ENCODE results near the gene ING5.

The ING5 gene

DNA sequence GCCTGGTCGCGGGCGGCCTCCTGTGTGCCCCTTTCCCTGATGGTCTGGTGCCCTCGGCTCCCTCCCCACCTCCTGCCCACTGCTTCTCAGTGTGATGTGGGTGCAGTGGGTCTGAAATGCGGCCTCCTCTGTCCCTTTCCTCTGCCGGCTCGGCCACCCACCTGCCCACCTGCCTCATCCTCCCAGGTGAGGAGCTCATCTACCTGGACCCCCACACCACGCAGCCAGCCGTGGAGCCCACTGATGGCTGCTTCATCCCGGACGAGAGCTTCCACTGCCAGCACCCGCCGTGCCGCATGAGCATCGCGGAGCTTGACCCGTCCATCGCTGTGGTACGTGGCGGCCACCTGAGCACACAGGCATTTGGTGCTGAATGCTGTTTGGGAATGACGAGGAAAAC lies 33.5 kb upstream of the ING5 start:
- TF ChIP-seq, protein P1, sequence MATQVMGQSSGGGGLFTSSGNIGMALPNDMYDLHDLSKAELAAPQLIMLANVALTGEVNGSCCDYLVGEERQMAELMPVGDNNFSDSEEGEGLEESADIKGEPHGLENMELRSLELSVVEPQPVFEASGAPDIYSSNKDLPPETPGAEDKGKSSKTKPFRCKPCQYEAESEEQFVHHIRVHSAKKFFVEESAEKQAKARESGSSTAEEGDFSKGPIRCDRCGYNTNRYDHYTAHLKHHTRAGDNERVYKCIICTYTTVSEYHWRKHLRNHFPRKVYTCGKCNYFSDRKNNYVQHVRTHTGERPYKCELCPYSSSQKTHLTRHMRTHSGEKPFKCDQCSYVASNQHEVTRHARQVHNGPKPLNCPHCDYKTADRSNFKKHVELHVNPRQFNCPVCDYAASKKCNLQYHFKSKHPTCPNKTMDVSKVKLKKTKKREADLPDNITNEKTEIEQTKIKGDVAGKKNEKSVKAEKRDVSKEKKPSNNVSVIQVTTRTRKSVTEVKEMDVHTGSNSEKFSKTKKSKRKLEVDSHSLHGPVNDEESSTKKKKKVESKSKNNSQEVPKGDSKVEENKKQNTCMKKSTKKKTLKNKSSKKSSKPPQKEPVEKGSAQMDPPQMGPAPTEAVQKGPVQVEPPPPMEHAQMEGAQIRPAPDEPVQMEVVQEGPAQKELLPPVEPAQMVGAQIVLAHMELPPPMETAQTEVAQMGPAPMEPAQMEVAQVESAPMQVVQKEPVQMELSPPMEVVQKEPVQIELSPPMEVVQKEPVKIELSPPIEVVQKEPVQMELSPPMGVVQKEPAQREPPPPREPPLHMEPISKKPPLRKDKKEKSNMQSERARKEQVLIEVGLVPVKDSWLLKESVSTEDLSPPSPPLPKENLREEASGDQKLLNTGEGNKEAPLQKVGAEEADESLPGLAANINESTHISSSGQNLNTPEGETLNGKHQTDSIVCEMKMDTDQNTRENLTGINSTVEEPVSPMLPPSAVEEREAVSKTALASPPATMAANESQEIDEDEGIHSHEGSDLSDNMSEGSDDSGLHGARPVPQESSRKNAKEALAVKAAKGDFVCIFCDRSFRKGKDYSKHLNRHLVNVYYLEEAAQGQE (IDR thresholded peaks at IDR 0.05; ENCODE audit: insufficient read depth in 1 of 2, low read depth in 2 of 2, low read length in 2 of 2), result no peak
- TF ChIP-seq SIN3A (IDR thresholded peaks at IDR 0.05; ENCODE audit: borderline replicate concordance, insufficient read depth, low read length), result no peak
- no peak for TF ChIP-seq TAF1 (IDR thresholded peaks at IDR 0.05; ENCODE audit: borderline replicate concordance, insufficient read depth, low read length)
- no peak for TF ChIP-seq POLR2AphosphoS5 (IDR thresholded peaks at IDR 0.05; ENCODE audit: low read depth, low read length)
- no peak for TF ChIP-seq FOXP2 (optimal IDR thresholded peaks at IDR 0.05; ENCODE audit: borderline replicate concordance, extremely low read depth, extremely low read length, insufficient read depth)

- TF ChIP-seq TAF1 (IDR thresholded peaks at IDR 0.05; ENCODE audit: borderline replicate concordance, insufficient read depth, low read length) (no peak), POLR2AphosphoS5 (IDR thresholded peaks at IDR 0.05; ENCODE audit: low read depth, low read length) (no peak), SIN3A (IDR thresholded peaks at IDR 0.05; ENCODE audit: borderline replicate concordance, insufficient read depth, low read length) (no peak), FOXP2 (optimal IDR thresholded peaks at IDR 0.05; ENCODE audit: borderline replicate concordance, extremely low read depth, extremely low read length, insufficient read depth) (no peak)
- TF ChIP-seq, protein P1 (IDR thresholded peaks at IDR 0.05; ENCODE audit: insufficient read depth in 1 of 2, low read depth in 2 of 2, low read length in 2 of 2), result no peak
Observed at GRCh38 chr2:241668839-241669238, 33.0 kb upstream of the ING5 start.

DNA sequence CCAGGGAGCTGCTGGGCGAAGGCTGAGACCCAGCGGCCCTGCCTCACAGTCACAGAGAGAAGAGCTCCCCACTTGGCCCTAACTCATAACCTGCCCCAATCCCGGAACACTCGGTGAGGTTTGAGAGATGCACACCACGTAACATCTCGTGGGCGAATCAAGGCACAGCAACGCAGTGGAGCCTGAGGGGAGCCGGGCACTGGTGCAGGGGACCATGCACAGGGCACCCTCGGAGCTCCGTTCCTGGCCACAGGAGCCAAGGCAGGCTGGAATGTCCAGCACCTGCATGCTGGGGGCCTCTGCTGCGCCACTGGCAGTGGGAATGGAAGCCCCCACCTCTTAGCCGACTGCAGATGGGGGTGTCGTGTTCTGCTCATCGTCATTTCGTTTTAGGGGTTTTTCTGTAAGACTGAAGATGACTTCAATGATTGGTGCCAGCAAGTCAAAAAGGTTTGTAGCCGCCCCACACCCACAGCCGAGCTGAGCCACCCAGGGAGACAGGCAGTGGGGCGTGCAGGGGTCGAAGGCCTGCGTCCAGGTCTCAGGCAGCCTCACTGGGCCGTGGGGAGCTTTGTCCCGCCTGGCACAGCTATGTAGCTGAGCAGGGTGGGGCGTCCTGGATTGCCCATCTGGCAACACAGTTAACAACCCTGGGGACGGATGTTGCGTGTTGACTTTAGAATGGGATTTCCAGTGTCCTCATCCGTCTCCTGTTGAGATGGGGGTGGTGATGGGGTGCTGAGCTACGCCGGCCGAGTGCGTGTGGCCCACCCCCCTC lies 31.3 kb upstream of the ING5 start:
- TF ChIP-seq, protein P1 (IDR thresholded peaks at IDR 0.05; ENCODE audit: insufficient read depth in 1 of 2, low read depth in 2 of 2, low read length in 2 of 2), result no peak
- TF ChIP-seq FOXP2 (optimal IDR thresholded peaks at IDR 0.05; ENCODE audit: borderline replicate concordance, extremely low read depth, extremely low read length, insufficient read depth) (no peak), POLR2AphosphoS5 (IDR thresholded peaks at IDR 0.05; ENCODE audit: low read depth, low read length) (no peak), TAF1 (IDR thresholded peaks at IDR 0.05; ENCODE audit: borderline replicate concordance, insufficient read depth, low read length) (no peak), SIN3A (IDR thresholded peaks at IDR 0.05; ENCODE audit: borderline replicate concordance, insufficient read depth, low read length) (no peak)

GRCh38 chr2:241671457-241672240 lies 30.2 kb upstream of the ING5 start:
- TF ChIP-seq SIN3A (IDR thresholded peaks at IDR 0.05; ENCODE audit: borderline replicate concordance, insufficient read depth, low read length) (no peak), TAF1 (IDR thresholded peaks at IDR 0.05; ENCODE audit: borderline replicate concordance, insufficient read depth, low read length) (no peak), FOXP2 (optimal IDR thresholded peaks at IDR 0.05; ENCODE audit: borderline replicate concordance, extremely low read depth, extremely low read length, insufficient read depth) (no peak), POLR2AphosphoS5 (IDR thresholded peaks at IDR 0.05; ENCODE audit: low read depth, low read length) (no peak)
- TF ChIP-seq, protein P1 (IDR thresholded peaks at IDR 0.05; ENCODE audit: insufficient read depth in 1 of 2, low read depth in 2 of 2, low read length in 2 of 2), result no peak
